HUES48 (cell line): ENCODE measurements around the gene KAZN.

ENCODE experiments used
- H3K27ac ChIP-seq: one replicate; pipeline ENCODE4 v1.7.0; 2013; ENCODE audit warnings: low read depth, low read length, inconsistent platforms
- H3K27me3 ChIP-seq: 2 replicates; pipeline ENCODE4 v1.6.1; 2013; ENCODE audit warnings: mild to moderate bottlenecking, low read length; ENCODE audit not compliant: control insufficient read depth, insufficient read depth
- H3K36me3 ChIP-seq: 2 replicates; pipeline ENCODE4 v1.6.1; 2013; ENCODE audit warnings: low read length; ENCODE audit not compliant: control insufficient read depth, insufficient read depth
- H3K4me1 ChIP-seq: 2 replicates; pipeline ENCODE4 v1.6.1; 2013; ENCODE audit warnings: mild to moderate bottlenecking, low read length; ENCODE audit not compliant: control insufficient read depth, insufficient read depth
- H3K4me3 ChIP-seq: 2 replicates; pipeline ENCODE4 v1.5.1; 2013; ENCODE audit warnings: mild to moderate bottlenecking, low read depth, low read length
- H3K9ac ChIP-seq: 2 replicates; pipeline ENCODE4 v1.6.1; 2013; ENCODE audit warnings: mild to moderate bottlenecking, low read depth, low read length, moderate library complexity
- H3K9me3 ChIP-seq: 2 replicates; pipeline ENCODE4 v1.6.1; 2013; ENCODE audit warnings: low read length; ENCODE audit not compliant: control insufficient read depth, insufficient read depth

KAZN gene

DNA sequence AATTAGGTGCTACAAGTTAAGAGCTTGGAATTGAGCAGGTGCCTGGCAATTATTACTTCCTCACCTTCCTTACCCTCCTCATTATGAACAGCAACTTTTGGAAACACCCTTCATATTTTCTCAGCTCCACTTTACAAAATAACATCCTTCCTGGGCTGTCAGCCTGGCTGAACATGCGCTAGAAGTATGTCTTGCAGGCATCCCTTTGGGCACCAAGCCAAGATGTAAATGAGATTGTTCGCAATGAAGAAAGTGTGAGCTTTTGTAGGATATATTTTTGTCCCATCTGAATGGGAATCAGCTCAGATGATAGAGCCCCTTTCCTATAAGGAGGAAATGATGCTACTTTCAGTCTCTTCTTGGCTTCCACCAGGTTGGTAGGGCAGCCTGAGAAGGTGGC, 245.9 kb downstream of the KAZN start:
- H3K9me3 ChIP-seq, result peaks cover 16% of the 10 kb centered on the region
- no peak overlapping the region for H3K27ac ChIP-seq
- H3K36me3 ChIP-seq, result no peaks in the 10 kb centered on the region
- H3K4me1 ChIP-seq, result no peaks in the 10 kb centered on the region
- H3K9ac ChIP-seq, result no peak overlapping the region
- H3K4me3 ChIP-seq, result no peak overlapping the region
- H3K27me3 ChIP-seq, result no peaks in the 10 kb centered on the region

DNA sequence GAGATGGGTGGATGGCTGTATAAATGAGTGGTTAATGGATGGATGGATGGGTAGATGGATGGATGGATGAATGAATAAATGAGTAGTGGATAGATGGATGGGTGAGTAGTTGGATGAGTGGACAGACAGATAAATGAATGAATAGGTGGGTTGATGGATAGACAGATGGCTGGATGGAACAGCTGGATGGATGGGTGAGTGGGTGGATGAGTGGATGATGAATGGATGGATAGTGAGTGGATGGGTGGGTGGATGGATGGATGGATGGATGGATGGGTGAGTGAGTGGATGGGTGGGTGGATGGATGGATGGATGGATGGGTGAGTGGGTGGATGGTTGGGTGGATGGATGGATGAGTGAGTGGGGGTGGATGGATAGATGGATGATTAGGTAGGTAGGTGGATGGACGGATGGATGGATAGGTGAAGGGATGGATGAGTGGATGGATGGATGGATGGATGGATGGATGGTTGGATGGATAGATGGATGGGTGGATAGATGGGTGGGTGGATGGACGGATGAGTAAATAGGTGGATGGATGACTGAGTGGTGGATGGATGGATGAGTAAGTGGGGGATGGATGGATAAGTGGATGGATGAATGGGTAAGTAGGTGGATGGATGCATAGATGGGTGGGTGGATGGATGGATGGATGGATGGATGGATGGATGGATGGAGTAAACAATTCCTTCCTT, 246.6 kb downstream of the KAZN start:
- H3K36me3 ChIP-seq, result no peaks in the 10 kb centered on the region
- H3K9me3 ChIP-seq, result peaks cover 16% of the 10 kb centered on the region
- no peak overlapping the region for H3K27ac ChIP-seq
- no peaks in the 10 kb centered on the region for H3K27me3 ChIP-seq
- no peaks in the 10 kb centered on the region for H3K4me1 ChIP-seq
- no peak overlapping the region for H3K9ac ChIP-seq
- H3K4me3 ChIP-seq, result no peak overlapping the region

DNA sequence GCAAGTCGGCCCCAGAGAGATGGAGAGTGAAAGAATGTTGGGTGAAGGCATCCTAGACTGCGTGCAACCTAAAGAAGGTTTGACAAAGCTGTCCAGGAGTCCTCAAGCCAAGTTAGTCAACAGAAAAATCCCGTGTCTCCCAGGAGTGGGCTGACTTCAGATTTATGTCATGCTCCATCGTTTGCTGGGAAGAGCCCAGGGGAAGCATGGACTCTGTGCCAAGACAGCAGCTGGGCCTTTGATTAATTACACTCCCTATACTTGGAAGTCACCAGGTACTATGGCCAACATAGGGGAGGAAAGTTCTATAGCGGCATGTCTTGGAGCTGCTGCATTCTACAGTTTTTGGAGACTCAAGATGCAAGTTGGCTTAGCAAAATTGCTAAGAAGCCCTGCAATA, 247.4 kb downstream of the KAZN start:
- Histone ChIP-seq H3K27ac (no peak overlapping the region), H3K4me1 (no peaks in the 10 kb centered on the region), H3K36me3 (no peaks in the 10 kb centered on the region), H3K9me3 (peaks cover 16% of the 10 kb centered on the region), H3K9ac (no peak overlapping the region), H3K4me3 (no peak overlapping the region), H3K27me3 (no peaks in the 10 kb centered on the region)

DNA sequence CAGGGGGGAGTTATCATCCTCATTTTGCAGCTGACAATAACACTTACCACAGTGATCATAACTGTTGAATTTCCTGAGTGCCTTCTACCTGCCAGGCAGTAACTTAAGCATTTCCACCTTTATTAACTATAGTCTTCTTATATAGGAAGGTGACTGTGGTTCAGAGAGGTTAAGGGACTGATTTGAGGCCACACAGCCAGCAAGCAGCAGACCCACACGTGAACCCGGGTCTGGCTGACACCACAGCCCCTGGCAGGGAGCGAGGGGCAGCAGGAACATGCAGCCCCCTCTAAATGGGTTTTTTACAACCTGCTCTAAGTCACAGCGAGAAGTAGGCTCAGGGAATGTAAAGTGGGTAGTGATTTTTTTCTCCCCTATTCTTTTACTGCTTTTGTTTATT, 248.2 kb downstream of the KAZN start:
- Histone ChIP-seq H3K4me1 (no peaks in the 10 kb centered on the region), H3K27me3 (no peaks in the 10 kb centered on the region), H3K9me3 (peaks cover 12% of the 10 kb centered on the region), H3K36me3 (no peaks in the 10 kb centered on the region), H3K27ac (no peak overlapping the region), H3K9ac (no peak overlapping the region), H3K4me3 (no peak overlapping the region)

DNA sequence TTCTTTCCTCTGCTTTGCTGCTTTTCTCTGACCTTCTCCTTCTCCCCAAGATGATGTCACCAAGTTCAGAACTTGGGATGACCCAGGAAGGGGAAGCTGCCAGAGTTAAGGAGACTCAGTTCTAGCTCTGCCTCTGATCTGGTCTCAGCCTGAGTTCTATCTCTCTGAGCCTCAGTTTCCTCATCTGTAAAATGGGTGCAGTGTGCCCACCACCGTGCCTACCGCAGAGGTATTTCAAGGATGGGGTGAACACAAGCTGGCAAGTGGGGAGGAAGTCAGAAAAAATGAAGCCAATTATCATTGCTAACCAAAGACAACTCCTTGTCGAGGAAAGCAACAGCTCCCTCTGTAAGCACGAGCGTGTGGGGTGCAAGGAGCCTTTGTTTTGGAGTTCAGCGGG, 249.7 kb downstream of the KAZN start:
- no peaks in the 10 kb centered on the region for H3K4me1 ChIP-seq
- no peaks in the 10 kb centered on the region for H3K27me3 ChIP-seq
- H3K27ac ChIP-seq, result no peak overlapping the region
- no peak overlapping the region for H3K4me3 ChIP-seq
- no peak overlapping the region for H3K9ac ChIP-seq
- peaks cover 2% of the 10 kb centered on the region; the same call in 1 of the 2 replicates for H3K9me3 ChIP-seq
- H3K36me3 ChIP-seq, result no peaks in the 10 kb centered on the region

DNA sequence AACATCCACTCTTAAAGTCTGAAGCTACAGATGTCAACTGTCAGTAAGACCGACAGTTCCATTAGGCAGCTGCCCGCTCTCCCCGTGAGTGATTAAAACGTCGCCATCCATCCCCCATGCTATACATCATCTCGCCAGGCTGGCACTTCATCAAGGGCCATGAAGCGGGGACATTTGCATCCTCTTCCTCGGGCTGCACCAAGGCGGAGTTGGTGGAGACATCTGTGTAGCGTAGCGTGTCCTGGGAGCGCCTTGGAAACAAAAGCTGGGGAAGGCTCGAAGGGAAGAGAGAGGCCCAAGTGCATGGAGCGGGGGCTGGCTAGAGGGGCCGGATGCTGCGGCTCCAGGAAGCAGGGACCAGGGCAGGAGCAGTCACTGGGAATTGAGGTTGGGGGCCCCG, 250.1 kb downstream of the KAZN start:
- Histone ChIP-seq H3K27me3 (no peaks in the 10 kb centered on the region), H3K27ac (no peak overlapping the region), H3K36me3 (no peaks in the 10 kb centered on the region), H3K9me3 (peaks cover under 1% of the 10 kb centered on the region; the same call in 1 of the 2 replicates), H3K4me1 (no peaks in the 10 kb centered on the region), H3K4me3 (no peak overlapping the region), H3K9ac (no peak overlapping the region)

DNA sequence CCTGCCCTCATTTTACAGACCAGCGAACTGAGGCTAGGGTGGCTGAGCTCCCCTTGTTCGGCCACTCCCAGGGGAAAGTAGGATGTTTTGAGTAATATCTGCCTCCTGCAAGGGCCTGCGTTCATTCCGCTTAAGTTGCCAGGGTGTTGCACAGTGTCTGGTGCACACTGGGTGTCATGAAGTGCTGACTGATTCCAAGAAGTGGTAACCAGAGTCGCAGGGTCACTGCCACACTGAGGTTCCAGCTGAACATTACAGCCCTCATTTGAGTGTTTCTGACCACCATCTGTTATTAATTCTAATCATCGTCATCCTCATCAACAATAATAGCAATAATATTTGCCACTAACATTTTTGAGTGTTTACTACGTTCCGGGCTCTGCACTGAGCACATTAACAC, 250.6 kb downstream of the KAZN start:
- Histone ChIP-seq H3K27me3 (no peaks in the 10 kb centered on the region), H3K9me3 (no peaks in the 10 kb centered on the region), H3K27ac (no peak overlapping the region), H3K36me3 (no peaks in the 10 kb centered on the region), H3K9ac (no peak overlapping the region), H3K4me3 (no peak overlapping the region), H3K4me1 (no peaks in the 10 kb centered on the region)

DNA sequence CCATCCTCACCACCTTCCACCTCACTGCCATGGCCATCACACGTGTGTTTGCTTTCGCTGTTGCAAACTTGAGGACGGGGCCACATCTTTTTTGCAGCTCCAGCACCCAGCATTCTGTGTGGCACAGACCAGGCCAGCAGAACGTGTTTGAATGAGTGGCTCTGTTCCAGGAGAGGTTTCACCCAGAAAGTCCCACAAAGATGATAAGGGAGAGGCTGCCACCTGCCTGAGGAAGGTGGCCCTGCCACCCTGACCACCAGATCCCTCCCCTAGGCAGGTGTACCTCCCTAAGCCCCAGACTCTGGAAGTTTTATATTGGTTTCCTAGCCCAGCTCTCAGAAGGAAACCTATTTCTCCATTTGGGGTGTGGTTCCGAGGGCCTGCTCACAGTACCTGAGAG, 252.1 kb downstream of the KAZN start:
- no peaks in the 10 kb centered on the region for H3K9me3 ChIP-seq
- no peaks in the 10 kb centered on the region for H3K36me3 ChIP-seq
- H3K4me1 ChIP-seq, result 0 out of 2 replicates have a peak, but pooled peaks cover 2% of the 10 kb centered on the region
- no peak overlapping the region for H3K4me3 ChIP-seq
- no peak overlapping the region for H3K9ac ChIP-seq
- H3K27me3 ChIP-seq, result no peaks in the 10 kb centered on the region
- H3K27ac ChIP-seq, result no peak overlapping the region

DNA sequence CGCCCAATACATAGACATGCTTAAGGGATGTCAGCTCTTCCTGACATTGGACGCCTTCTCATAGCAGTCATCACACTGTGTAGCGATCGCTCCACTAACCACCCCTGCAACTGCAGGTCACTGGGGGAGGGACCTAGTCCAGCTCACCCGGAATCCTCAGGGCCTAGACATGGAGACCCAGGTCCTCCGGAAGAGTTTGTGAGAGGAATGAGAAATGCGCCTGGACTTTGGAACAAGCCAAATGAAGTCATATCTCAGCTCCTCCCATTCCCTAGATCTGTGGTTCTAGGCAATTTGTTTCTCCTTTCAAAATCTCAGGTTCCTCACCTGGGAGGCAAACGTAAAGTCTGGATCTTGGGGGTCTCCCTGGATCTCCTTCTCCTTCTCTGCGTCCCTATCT, 253.3 kb downstream of the KAZN start:
- no peak overlapping the region for H3K4me3 ChIP-seq
- no peak overlapping the region for H3K27ac ChIP-seq
- no peaks in the 10 kb centered on the region for H3K36me3 ChIP-seq
- no peaks in the 10 kb centered on the region for H3K27me3 ChIP-seq
- H3K9ac ChIP-seq, result no peak overlapping the region
- 0 out of 2 replicates have a peak, but pooled peaks cover 7% of the 10 kb centered on the region for H3K4me1 ChIP-seq
- no peaks in the 10 kb centered on the region for H3K9me3 ChIP-seq

DNA sequence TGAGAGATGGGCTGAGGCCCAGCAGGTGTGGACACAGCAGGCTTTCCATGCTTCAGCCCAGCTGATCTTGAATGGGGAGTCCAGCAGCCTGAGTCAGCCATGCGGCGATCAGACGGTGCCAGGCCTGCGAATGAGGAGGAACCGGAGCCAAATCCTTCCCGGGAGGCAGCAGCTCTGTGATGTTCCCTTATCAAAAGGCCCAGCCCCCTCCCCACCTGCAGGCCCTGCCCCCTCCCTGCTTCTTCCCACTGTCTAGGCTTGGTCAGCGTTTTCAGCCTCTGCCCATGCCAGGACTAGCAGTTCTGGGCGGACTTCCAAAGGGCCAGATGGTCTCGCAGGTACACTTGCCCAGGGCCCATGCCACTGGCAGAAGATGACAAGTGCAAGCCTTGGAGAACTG, 253.8 kb downstream of the KAZN start:
- no peaks in the 10 kb centered on the region for H3K27me3 ChIP-seq
- H3K4me1 ChIP-seq, result 0 out of 2 replicates have a peak, but pooled peaks cover 7% of the 10 kb centered on the region
- no peaks in the 10 kb centered on the region for H3K36me3 ChIP-seq
- H3K27ac ChIP-seq, result no peak overlapping the region
- no peak overlapping the region for H3K9ac ChIP-seq
- no peaks in the 10 kb centered on the region for H3K9me3 ChIP-seq
- H3K4me3 ChIP-seq, result no peak overlapping the region

DNA sequence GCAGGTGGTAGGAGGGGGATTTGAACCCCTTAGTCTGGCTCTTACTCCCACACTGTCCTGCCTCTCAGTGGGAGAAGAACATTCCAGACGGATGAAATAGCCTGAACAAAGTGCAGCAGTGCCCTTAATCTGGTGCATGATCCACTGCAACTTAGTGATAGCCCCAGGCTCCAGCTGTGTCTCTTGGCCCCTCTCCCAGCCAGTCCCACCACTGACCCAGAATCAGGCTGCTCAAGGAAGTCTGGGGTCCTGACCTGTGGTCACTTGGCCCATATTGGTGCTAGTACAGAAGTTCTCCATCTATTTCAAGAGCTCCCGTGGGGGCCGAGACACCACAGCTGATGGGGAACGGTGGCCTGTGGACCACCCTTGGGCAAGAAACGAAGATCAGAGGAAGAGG, 255.0 kb downstream of the KAZN start:
- H3K4me3 ChIP-seq, result no peak overlapping the region
- H3K27me3 ChIP-seq, result no peaks in the 10 kb centered on the region
- H3K4me1 ChIP-seq, result 0 out of 2 replicates have a peak, but pooled peaks cover 12% of the 10 kb centered on the region
- no peak overlapping the region for H3K9ac ChIP-seq
- H3K9me3 ChIP-seq, result no peaks in the 10 kb centered on the region
- H3K27ac ChIP-seq, result no peak overlapping the region
- no peaks in the 10 kb centered on the region for H3K36me3 ChIP-seq
